DMS53 treated with DMSO at 0.1 percent for 48 hours (cell line): ENCODE data around the gene C1QTNF1.
A peak's percentile ranks its signal among the peaks of the same experiment; 100 is the strongest.

ENCODE experiments used
- DNase-seq: peaks from one replicate; lab custom pipeline; 2025; ENCODE audit not compliant: unreplicated experiment; lab: John Stamatoyannopoulos, UW

The C1QTNF1 gene

GRCh38 chr17:78992542-78993212, 31.3 kb upstream of the C1QTNF1 start:
- no peak for DNase-seq

GRCh38 chr17:78993241-78993956, 30.6 kb upstream of the C1QTNF1 start:
- peak; percentile 29 for DNase-seq

DNA sequence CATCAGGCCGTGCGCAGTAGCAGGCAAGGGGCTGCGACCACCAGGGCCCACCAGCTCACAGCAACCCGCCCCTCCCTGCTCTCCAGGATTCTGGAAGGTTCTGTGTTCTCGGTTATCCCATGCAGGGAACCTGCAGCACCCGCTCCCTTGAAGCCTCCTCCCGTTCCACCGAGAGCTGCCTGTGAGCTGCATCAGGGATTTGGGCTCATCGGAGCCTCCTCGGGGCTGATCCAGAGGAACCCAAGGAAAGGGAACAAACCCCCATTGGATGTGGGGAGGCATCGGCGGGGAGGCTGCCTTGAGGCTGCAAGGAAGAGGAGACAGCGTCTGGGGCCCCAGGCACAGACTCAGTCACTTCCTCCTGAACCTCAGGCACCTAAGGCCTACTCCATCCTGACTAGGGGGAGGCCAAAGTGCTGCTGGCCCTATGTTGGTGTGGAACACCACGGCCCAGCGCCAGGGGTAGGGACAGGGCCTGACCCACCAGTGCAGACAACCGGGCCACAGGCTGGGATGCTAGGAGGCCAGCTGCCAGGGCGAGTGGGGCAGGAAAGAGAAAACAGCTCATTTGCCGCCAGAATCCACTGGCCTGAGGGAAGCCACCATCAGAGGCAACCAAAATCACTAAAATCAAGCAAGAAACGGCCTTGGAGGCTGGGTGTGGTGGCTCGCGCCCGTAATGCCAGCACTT, 29.8 kb upstream of the C1QTNF1 start:
- no peak for DNase-seq

- DNase-seq: no peak
Measured at GRCh38 chr17:78995022-78995760, 28.8 kb upstream of the C1QTNF1 start.

DNA sequence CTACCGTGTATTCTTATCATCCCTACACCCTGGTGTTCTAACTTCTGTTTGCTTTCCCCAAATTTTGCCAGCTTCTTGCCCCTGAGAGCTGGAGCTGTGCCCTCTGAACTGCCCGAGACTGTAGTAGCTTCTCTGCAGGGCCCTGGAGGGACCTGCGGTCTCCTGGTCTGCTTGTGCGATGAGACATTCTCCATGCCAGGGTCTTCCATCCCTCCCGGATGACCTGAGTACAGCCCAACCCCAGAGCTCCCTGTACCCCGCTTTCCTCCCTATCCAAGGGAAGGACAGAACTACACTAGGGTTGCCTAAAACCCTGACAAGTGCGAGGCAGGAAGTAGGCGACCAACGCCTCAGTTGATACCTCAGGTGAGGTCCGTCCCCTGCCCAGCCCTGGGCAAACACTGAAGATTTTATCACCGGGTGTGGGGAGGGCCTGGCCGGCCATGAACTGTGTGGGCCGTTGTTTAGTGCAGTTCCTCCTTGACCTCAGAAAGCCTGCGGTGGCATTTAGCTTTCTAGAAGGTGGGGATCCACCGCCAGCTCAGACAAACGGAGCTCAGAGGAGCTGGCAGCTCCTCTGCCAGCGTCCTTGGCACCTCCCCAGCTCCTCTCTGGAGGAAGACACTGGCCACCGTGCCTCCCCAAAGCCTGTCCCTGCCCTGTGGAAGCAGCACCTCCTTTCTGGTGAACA, 28.1 kb upstream of the C1QTNF1 start:
- DNase-seq: no peak

GRCh38 chr17:78996781-78997201, 27.2 kb upstream of the C1QTNF1 start:
- no peak for DNase-seq

- DNase-seq: no peak
Measured at GRCh38 chr17:78997231-78997741, 26.7 kb upstream of the C1QTNF1 start.

GRCh38 chr17:78997881-78998280, 26.1 kb upstream of the C1QTNF1 start:
- DNase-seq: no peak

- no peak for DNase-seq
Measured at GRCh38 chr17:78998311-78999055, 25.5 kb upstream of the C1QTNF1 start.

GRCh38 chr17:78999056-78999768, 24.8 kb upstream of the C1QTNF1 start:
- DNase-seq: no peak

GRCh38 chr17:78999947-79000395, 24.0 kb upstream of the C1QTNF1 start:
- DNase-seq: no peak

- no peak for DNase-seq
Measured at GRCh38 chr17:79000396-79001189, 23.4 kb upstream of the C1QTNF1 start.

- DNase-seq: no peak
Measured at GRCh38 chr17:79001190-79002020, 22.6 kb upstream of the C1QTNF1 start.

- DNase-seq: no peak
Measured at GRCh38 chr17:79002291-79002690, 21.7 kb upstream of the C1QTNF1 start.

DNA sequence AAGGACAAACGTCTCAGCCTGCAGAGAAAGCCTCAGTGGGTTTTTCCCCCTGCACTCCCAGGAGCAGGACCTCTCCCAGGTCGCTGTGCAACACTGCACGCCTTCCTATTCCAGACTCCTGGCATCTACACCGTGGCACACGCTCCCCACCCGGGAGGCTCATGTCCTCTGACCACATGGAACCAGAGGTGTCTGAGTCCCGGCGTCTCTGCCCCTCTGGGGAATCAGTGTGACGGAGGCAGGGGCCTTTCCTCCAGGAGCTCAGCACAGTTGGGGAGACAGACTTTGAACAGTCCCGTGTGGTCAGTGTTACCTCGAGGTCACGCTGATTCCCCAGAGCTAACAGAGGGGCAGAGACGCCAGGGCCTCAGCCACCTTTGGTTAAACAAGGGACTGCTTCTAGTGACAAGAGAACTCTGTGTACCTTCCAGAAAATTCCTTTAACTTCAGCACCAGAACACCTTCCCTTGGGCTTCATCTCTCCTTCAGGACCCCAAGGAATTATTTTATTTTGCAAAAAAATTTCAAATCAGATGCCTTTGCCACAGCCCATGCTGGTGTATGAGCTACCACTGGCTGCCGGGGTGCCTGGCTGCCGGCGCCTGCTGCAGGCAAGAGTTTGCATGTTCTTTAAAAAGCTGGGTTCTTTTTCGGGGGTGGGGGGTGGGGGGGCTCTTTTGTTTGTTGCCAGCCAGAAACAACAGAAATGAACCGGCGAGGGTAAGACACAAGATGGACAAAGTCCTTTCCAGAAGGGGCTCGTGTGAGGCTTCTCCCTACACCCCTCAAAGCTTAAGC, 21.0 kb upstream of the C1QTNF1 start:
- DNase-seq: no peak

GRCh38 chr17:79003661-79004411, 20.1 kb upstream of the C1QTNF1 start:
- DNase-seq: no peak
